Endothelial cell (in vitro differentiated cells): ENCODE measurements around the gene TFAP2A. TPM values are rescaled to one million over a fixed set of nuclear protein-coding genes. Genes with fewer than 3 reads are reported as not detected.

Source experiments
- DNase-seq: peaks from one replicate; pipeline ENCODE4 v3.0.0; 2021; ENCODE audit warnings: low spot score
- H3K27ac Mint-ChIP-seq: one replicate; pipeline ENCODE4 v1.8.0; 2021; ENCODE audit warnings: mixed read lengths, inconsistent platforms; ENCODE audit not compliant: unreplicated experiment
- H3K27me3 Mint-ChIP-seq: one replicate; pipeline ENCODE4 v1.8.0; 2021; ENCODE audit warnings: mild to moderate bottlenecking, moderate library complexity, mixed read lengths, inconsistent platforms; ENCODE audit not compliant: unreplicated experiment
- H3K36me3 Mint-ChIP-seq: one replicate; pipeline ENCODE4 v1.8.0; 2021; ENCODE audit warnings: mild to moderate bottlenecking, low read depth, mixed read lengths, inconsistent platforms; ENCODE audit not compliant: unreplicated experiment
- H3K4me1 Mint-ChIP-seq: one replicate; pipeline ENCODE4 v1.8.0; 2021; ENCODE audit warnings: mild to moderate bottlenecking, mixed read lengths, inconsistent platforms; ENCODE audit not compliant: unreplicated experiment
- H3K4me3 Mint-ChIP-seq: one replicate; pipeline ENCODE4 v1.8.0; 2021; ENCODE audit warnings: mild to moderate bottlenecking, mixed read lengths, inconsistent platforms; ENCODE audit not compliant: unreplicated experiment
- H3K9me3 Mint-ChIP-seq: one replicate; pipeline ENCODE4 v1.8.0; 2021; ENCODE audit warnings: mixed read lengths, inconsistent platforms; ENCODE audit not compliant: unreplicated experiment
- total RNA-seq: library from RNA; stranded (reverse); fragmentation: NEBNext Ultra II Directional; extraction: Animal tissue kit (Norgen Biotek cat#: 25700); gene quantifications from one replicate; pipeline ENCODE4 v1.2.1, GENCODE V29; 2021; ENCODE audit not compliant: unreplicated experiment
- TF ChIP-seq, protein P1 (sequence below): fragments of 200-600 bp; sonication (generic); IDR thresholded peaks from one replicate; pipeline ENCODE4 v1.5.0; 2021; ENCODE audit warnings: antibody characterized with exemption; ENCODE audit not compliant: unreplicated experiment

The TFAP2A gene
- total RNA-seq, 1 donor from 2014 or later, result 0.31 TPM

DNA sequence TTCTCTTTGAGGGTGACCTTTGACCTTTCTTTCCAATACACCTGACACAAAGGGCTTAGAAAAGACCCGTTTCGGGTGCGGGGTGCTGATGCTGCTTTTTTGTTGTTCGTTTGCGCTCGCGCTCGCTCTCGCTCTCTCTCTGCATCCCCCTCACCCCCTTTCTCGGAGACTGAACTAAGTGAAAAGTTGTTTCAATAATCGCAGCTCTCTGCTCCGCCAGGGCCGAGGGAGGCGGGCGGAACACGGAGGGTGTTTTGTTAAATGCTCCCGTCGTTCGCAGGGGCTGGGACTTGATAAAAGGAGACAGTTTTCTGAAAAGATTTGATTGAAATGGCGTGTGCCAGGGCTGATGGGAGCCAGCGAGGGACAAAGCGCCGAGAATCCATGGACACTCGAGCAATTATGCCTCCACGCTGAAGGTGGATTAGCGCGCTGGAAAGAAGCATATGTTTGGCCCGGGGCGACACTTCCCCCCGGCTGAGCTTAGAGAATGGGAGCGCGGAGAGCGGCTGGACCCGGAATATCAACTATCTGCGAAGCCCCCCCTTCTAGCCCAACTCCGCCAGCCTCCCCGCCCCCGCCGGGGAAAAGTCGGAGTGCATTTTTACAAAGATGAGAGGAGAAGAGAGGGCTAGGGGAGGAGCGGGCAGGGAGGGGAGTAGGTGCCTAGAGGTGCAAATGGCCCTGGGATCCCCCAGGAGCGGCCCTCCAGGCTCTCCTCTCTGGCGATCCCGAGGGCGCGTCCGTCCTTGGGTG, 25.0 kb downstream of the TFAP2A start:
- Mint-ChIP-seq H3K9me3 (no peaks in the 10 kb centered on the region), H3K36me3 (no peaks in the 10 kb centered on the region), H3K27ac (no peak overlapping the region), H3K27me3 (peaks cover 34% of the 10 kb centered on the region), H3K4me1 (peaks cover 18% of the 10 kb centered on the region), H3K4me3 (peak overlapping the region; percentile 67)
- no peak for DNase-seq
- TF ChIP-seq, protein P1, sequence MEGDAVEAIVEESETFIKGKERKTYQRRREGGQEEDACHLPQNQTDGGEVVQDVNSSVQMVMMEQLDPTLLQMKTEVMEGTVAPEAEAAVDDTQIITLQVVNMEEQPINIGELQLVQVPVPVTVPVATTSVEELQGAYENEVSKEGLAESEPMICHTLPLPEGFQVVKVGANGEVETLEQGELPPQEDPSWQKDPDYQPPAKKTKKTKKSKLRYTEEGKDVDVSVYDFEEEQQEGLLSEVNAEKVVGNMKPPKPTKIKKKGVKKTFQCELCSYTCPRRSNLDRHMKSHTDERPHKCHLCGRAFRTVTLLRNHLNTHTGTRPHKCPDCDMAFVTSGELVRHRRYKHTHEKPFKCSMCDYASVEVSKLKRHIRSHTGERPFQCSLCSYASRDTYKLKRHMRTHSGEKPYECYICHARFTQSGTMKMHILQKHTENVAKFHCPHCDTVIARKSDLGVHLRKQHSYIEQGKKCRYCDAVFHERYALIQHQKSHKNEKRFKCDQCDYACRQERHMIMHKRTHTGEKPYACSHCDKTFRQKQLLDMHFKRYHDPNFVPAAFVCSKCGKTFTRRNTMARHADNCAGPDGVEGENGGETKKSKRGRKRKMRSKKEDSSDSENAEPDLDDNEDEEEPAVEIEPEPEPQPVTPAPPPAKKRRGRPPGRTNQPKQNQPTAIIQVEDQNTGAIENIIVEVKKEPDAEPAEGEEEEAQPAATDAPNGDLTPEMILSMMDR, result no peak

DNA sequence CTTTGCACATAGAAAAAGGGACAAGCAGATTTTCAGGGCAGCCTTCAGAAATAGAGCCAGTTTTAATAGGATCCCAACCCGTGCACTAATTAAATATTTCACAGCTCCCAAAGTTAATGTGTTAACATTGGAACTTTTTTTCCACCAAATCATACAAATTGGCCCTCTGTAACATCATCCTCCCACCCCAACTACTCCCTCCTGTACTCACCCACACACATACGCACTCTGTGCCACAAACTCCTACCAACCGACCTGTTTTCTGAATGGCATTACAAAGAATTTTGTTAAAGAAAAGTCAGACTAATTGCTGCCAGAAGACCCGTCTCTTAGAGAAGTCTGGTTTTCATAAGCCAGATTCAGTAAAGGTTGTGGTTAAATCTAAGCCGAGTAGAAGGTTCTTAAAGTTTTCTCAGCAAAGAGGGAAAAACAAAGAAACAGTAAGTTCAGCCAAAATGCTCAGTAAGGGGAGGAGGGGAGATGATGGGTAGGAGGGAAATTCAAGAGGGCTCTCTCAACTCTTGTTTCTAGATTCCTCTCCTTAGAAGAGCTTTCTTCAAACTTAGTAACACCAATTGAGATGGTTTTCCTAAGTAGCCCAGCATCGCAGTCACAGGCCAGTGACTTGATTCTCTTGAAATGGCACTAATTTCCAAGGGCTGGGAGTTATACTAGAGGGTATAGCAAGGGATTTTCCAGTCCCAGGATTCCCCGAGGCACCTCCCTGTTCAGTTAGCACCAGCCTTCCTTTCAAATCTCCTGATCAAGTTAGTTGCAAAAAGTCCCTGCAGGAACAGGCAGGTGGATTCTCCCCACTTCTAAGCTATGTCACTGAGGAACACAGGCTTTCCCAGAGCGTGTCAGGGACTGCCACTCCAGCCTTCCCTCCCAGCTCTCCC, 27.9 kb downstream of the TFAP2A start:
- H3K27ac Mint-ChIP-seq, result no peak overlapping the region
- peaks cover 27% of the 10 kb centered on the region for H3K4me1 Mint-ChIP-seq
- no peak overlapping the region for H3K4me3 Mint-ChIP-seq

DNA sequence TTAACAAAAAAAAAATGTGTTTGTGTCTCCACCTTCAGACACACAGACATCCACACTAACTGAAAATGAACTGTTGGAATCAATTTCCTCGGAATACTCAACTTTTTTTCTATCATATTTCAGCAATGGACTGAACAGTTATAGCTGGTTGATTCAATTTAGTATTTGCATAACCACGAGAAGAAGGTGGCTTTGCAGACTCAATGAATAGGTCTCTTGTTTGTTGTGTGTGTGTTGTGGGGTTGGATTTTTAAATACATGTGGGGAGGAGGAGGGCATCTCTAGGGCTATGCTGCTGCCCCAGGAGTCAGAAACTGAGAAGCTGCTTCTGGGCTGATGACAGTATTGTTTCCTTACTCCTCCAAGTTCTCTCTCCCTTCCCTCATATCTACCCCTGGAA, 28.7 kb downstream of the TFAP2A start:
- no peak overlapping the region for H3K4me3 Mint-ChIP-seq

More for the DNA sequence above, 27.9 kb downstream of the TFAP2A start:
- Mint-ChIP-seq H3K27me3 (peaks cover 42% of the 10 kb centered on the region), H3K9me3 (no peaks in the 10 kb centered on the region), H3K36me3 (peaks cover 4% of the 10 kb centered on the region)
- TF ChIP-seq, protein P1, result no peak
- DNase-seq, result no peak

DNA sequence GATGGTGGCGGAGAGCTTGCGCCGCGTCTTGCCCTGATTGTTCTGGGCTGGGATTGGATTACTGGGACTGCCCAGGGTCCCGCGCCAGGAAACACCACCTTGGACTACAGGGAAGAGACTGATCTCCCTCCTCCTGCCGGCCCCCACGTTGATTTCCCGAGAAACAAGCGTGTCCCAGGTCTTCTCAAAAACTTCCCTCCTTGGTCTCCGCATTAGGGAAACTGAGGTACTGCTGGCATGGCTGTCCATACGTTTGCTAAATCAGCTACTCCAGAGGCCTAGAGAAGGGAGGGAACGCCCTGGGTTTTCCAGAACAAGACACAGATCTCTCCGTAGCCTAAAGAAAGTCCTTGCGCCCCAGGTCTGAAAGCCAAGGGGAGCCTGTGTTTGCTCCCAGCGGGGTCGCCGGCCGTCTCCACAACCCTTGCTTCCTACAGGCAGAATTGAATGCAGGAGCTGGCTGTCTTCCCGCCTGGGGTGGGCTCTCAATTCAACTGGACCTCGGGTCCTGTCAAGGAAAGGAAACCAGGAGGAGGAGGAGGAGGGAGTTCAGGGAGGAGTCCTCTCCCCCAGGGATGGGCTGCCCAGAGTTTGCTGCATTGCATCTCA, 29.2 kb downstream of the TFAP2A start:
- H3K4me3 Mint-ChIP-seq, result no peak overlapping the region
- H3K27me3 Mint-ChIP-seq, result peaks cover 42% of the 10 kb centered on the region
- DNase-seq, result no peak
- TF ChIP-seq, protein P1, result no peak
- no peaks in the 10 kb centered on the region for H3K9me3 Mint-ChIP-seq
- H3K27ac Mint-ChIP-seq, result no peak overlapping the region
- peaks cover 4% of the 10 kb centered on the region for H3K36me3 Mint-ChIP-seq
- H3K4me1 Mint-ChIP-seq, result peaks cover 24% of the 10 kb centered on the region

More for the DNA sequence above, 28.7 kb downstream of the TFAP2A start:
- H3K4me1 Mint-ChIP-seq, result peaks cover 24% of the 10 kb centered on the region
- DNase-seq, result no peak
- no peaks in the 10 kb centered on the region for H3K9me3 Mint-ChIP-seq
- peaks cover 4% of the 10 kb centered on the region for H3K36me3 Mint-ChIP-seq
- H3K27me3 Mint-ChIP-seq, result peaks cover 42% of the 10 kb centered on the region
- H3K27ac Mint-ChIP-seq, result no peak overlapping the region
- TF ChIP-seq, protein P1, result no peak
